Right cardiac atrium (tissue), 5 donors: ENCODE results near the gene TLE2. TPM values are rescaled to one million over a fixed set of nuclear protein-coding genes. Genes with fewer than 3 reads are reported as not detected.
A peak's percentile ranks its signal among the peaks of the same experiment; 100 is the strongest.
"Not testable (repeated sequence)": the region's sequence is repeated elsewhere in the genome, so short reads cannot be mapped to it uniquely, and the experiment has no call there.

ENCODE experiments used
- ATAC-seq, 2 donors: fragments of 200-7000 bp; cut with Tn5 transposase; one replicate each; pipeline versions ENCODE4 v1.8.0 to v1.9.1; 2020; ENCODE audit warnings: moderate library complexity in 2 of 2, mild to moderate bottlenecking in 1 of 2
- DNase-seq, 3 donors: peaks; one replicate each; pipeline ENCODE4 v3.0.0-alpha.2; 2020
- H3K27ac ChIP-seq: one replicate; pipeline ENCODE4 v1.5.1; 2013; ENCODE audit warnings: mild to moderate bottlenecking, low read length, control low read depth, moderate library complexity
- H3K27me3 ChIP-seq: one replicate; pipeline ENCODE4 v1.6.1; 2013; ENCODE audit not compliant: control insufficient read depth, insufficient read depth
- H3K4me1 ChIP-seq: one replicate; pipeline ENCODE4 v1.6.1; 2013; ENCODE audit warnings: low read length; ENCODE audit not compliant: control insufficient read depth, insufficient read depth
- H3K4me3 ChIP-seq: one replicate; pipeline ENCODE4 v1.5.1; 2013; ENCODE audit warnings: low read length, control low read depth
- H3K9me3 ChIP-seq: one replicate; pipeline ENCODE4 v1.6.1; 2013; ENCODE audit warnings: low read length; ENCODE audit not compliant: control insufficient read depth
- WGBS: extraction: QIAGEN DNeasy Blood & Tissue Kit; methylation state at CpG from one replicate; pipeline ENCODE4 v1.1.7; 2013; 5-methylcytosine and 5-hydroxymethylcytosine counted together
- intact Hi-C, 4 donors: fragments of 100-400 bp; cut with DNase I; formaldehyde crosslinking; loops; one replicate each; pipeline versions ENCODE4 v1.11.0 to v1.14.0; 2022 to 2023
- polyA plus RNA-seq: library from polyadenylated mRNA; stranded (reverse); fragments of 200-250 nt; gene quantifications from one replicate; pipeline ENCODE4 v1.2.3, GENCODE V29; 2013
- total RNA-seq, 4 donors: library from RNA; stranded (reverse); fragmentation: NEBNext Ultra II Directional; extraction: Animal tissue kit (Norgen Biotek cat#: 25700); gene quantifications; one replicate each; pipeline ENCODE4 v1.2.1, GENCODE V29; 2021
- donor health status: healthy with polysubstance abuse.
- donor health status: DM: no; HTN: yes; CAD: no.
- donor health status: DM: no; HTN: no; CAD: no.
- donor health status: DM: no; HTN: yes; CAD: no; lungs with severe emphysema.
- donor health status: DM: yes; HTN: yes; CAD: no.

The TLE2 gene
- total and polyA plus RNA-seq, 5 donors = 68.6 to 102 (median 85.9) TPM

DNA sequence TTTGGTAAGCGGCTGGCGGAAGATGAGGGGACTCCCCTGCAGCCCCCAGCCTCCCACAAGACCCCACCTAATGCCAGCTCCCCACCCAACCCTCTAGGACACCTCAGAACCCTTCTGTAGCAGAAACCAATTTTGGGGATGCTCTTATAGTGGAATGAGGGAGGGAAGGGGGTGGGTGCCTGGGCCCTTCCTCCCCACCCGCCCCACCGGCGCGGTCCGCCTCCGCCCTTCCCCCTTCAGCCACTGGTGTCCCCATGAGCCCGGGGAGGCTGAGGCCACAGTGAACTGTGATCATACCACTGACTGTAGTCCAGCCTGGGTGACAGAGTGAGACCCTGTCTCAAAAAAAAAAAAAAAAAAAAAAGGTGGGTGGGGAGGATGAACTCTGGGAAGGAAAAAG is 35.5 kb downstream of the TLE2 start:
- WGBS = 70% methylated on average over 9 of the region's 9 CpGs
- no peaks in the 10 kb centered on the region for H3K4me1 ChIP-seq
- H3K27me3 ChIP-seq = no peaks in the 10 kb centered on the region
- H3K27ac ChIP-seq = no peak overlapping the region
- no peaks in the 10 kb centered on the region for H3K9me3 ChIP-seq
- intact Hi-C loops = no loop called here
- H3K4me3 ChIP-seq = no peak overlapping the region
- ATAC-seq (no peak), DNase-seq (no peak)

DNA sequence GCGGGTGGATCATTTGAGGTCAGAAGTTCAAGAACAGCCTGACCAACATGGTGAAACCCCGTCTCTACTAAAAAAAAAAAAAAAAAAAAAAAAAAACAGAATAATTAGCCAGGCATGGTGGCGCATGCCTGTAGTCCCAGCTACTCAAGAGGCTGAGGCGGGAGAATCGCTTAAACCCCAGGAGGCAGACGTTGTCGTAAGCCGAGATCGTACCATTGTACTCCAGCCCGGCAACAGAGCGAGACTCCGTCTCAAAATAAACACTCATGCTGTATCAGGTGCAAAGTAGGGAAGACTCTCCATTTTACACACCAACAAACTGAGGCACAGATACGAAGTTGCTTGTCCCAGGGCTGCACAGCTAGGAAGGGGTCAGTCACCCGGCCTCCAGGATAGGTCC is 36.1 kb downstream of the TLE2 start:
- ATAC-seq = no peak
- no peak overlapping the region for H3K27ac ChIP-seq
- no peaks in the 10 kb centered on the region for H3K27me3 ChIP-seq
- DNase-seq = no peak
- no peaks in the 10 kb centered on the region for H3K4me1 ChIP-seq
- no peaks in the 10 kb centered on the region for H3K9me3 ChIP-seq
- H3K4me3 ChIP-seq = no peak overlapping the region
- intact Hi-C loops = no loop called here
- WGBS = 81% methylated on average over 14 of the region's 14 CpGs

GRCh38 chr19:2992333-2992732 is 36.7 kb downstream of the TLE2 start:
- H3K27ac ChIP-seq, H3K4me1 ChIP-seq, intact Hi-C loops, DNase-seq, H3K4me3 ChIP-seq, H3K9me3 ChIP-seq, H3K27me3 ChIP-seq, ATAC-seq: not testable (repeated sequence)
- 93% methylated on average over 11 of the region's 11 CpGs for WGBS

- no peak for DNase-seq
- ATAC-seq = no peak
- no peak overlapping the region for H3K4me3 ChIP-seq
- no peaks in the 10 kb centered on the region for H3K9me3 ChIP-seq
- H3K4me1 ChIP-seq = no peaks in the 10 kb centered on the region
- no peak overlapping the region for H3K27ac ChIP-seq
- intact Hi-C loops = loop anchor here in 2 of 4 donors (5.0 to 10.0 kb wide), 2 partner anchors 43 to 45 kb away; no protein-coding TSS in a partner anchor
- H3K27me3 ChIP-seq = no peaks in the 10 kb centered on the region
- 95% methylated on average over 15 of the region's 15 CpGs for WGBS
Measured at GRCh38 chr19:2989236-2989946, 39.7 kb downstream of the TLE2 start.

DNA sequence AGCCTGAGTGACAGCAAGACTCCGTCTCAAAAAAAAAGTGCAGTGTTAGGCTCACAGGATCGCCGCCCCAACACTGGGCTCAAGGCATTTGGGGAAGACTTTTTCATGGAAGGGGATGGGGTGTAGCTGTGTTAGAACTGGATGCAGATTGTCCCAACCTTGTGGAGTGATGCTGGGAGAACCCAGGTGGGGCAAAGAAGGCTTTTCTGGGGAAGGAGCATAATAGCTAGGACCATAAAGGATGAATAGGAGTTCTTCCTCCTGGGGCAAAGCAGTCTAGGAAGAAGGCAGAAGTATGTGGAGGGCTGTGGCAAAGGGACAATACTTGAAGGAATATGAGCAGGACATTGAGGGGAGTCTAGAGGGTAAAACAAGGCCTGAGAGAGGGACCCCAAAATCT is 40.5 kb downstream of the TLE2 start:
- intact Hi-C loops = loop anchor here in 2 of 4 donors (5.0 to 10.0 kb wide), 2 partner anchors 44 to 46 kb away; no protein-coding TSS in a partner anchor
- H3K27me3 ChIP-seq = no peaks in the 10 kb centered on the region
- no peaks in the 10 kb centered on the region for H3K9me3 ChIP-seq
- WGBS = 98% methylated on average over 3 of the region's 3 CpGs
- no peak overlapping the region for H3K4me3 ChIP-seq
- ATAC-seq (no peak), DNase-seq (no peak)
- H3K27ac ChIP-seq = no peak overlapping the region
- H3K4me1 ChIP-seq = peaks cover under 1% of the 10 kb centered on the region

DNA sequence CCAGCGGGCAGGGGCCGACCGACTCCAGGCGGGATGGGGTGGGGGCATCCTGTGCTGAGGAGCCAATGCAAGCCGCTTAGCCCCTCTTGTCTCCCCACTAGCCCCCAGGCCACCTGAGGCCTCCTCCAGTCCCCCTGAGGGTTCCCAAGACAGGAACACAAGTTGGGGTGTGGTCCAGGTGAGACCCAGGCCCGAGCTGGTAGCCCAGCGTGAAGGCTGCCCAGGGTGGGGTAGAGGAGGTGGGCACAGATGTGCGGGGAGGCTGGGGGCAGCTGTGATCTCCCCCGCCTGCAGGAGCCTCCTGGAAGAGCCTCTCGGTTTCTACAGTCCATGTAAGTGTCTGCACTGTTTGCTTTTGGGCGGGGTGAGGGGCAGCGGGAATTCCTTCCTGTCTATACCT is 41.3 kb downstream of the TLE2 start:
- H3K4me1 ChIP-seq = peaks cover 5% of the 10 kb centered on the region

DNA sequence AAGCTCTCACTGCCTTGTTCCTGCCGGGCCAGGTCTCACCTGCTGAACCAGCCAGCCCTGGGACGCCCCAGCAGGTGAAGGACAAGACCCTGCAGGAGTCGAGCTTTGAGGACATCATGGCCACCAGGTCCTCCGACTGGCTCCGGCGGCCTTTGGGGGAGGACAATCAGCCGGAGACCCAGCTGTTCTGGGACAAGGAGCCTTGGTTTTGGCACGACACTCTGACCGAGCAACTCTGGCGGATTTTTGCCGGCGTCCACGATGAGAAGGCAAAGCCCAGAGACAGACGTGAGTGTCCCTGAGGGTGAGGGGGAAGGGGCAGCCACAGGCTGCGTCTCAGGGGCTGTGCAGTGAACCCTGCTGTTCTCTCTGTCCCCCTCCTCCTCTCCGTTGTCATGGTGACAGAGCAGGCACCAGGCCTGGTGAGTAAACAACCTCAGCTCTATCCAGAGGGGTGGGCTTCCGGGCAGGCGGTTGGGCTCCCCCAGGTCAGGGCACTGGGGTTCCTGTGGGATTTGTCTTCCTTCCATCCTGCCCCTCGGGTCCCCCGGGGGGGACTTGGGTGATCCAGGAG is 42.0 kb downstream of the TLE2 start:
- DNase-seq (peak; percentile 32 to 79 (median 78)), ATAC-seq (no peak)
- Histone ChIP-seq H3K27ac (no peak overlapping the region), H3K9me3 (no peaks in the 10 kb centered on the region), H3K4me3 (no peak overlapping the region), H3K27me3 (no peaks in the 10 kb centered on the region), H3K4me1 (peaks cover 9% of the 10 kb centered on the region)
- 37% methylated on average over 20 of the region's 20 CpGs for WGBS
- intact Hi-C loops = loop anchor here in 2 of 4 donors (5.0 to 10.0 kb wide), 2 partner anchors 45 to 48 kb away; no protein-coding TSS in a partner anchor

More for the DNA sequence above, 41.3 kb downstream of the TLE2 start:
- no peak overlapping the region for H3K27ac ChIP-seq
- H3K27me3 ChIP-seq = no peaks in the 10 kb centered on the region
- ATAC-seq (no peak), DNase-seq (no peak)
- H3K9me3 ChIP-seq = no peaks in the 10 kb centered on the region
- 89% methylated on average over 12 of the region's 12 CpGs for WGBS
- H3K4me3 ChIP-seq = no peak overlapping the region
- intact Hi-C loops = loop anchor here in 2 of 4 donors (5.0 to 10.0 kb wide), 2 partner anchors 45 to 47 kb away; no protein-coding TSS in a partner anchor

DNA sequence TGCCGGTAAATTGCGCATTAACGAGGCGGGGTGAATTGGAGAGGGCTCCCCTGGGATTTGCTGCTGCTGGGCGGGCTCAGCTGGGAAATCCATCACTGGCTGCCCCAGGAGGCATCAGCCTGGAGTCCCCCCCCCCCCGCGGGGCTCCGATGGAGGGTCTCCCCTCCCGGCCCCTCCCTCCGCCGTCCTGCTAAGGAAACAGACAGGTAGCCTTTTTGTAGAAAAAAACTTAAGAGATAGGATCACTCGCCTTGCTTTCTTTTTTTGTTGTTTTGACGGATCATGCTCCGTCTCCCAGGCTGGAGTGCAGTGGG is 44.9 kb downstream of the TLE2 start:
- WGBS = 2% methylated on average over 14 of the region's 14 CpGs

DNA sequence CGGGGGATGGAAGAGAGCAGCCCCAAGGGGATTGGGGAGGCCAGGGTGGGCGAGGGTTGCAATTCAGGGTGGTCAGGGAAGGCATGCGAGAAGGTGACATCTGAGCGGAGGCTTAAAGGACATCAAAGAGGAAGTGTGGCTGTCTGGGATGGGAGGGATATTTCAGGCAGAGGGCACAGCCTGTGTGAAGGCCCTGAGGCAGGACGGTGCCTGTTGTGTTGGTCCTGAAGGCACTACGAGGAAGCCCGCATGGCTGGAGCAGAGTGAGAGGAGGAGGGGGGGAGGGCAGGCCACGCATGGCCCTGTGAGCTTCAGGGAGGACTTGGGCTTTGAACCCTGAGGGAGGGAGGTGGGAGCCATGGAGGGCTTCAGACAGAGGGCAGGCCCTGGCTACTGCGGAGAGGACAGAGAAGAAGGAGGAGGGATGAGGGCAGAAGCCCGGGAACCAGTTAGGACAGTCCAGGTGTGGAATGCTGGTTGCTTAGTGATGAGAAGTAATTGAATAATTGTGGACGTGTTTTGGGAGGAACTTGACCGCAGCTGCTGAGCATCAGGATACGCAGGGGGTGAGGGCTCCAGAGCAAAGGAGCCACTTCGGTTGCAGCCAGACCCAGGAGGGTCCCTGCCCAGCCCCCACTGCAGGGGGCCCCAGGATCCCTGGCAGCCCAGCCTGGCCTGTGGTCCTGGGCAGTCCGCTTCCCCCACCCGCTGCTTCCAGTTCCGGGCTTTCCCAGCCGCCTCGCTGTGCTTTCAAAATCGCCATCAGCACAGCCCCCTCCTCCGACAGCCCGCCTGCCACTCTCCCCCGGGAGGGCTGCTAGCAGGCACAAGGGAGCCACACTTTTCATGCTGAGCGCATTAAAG is 45.5 kb downstream of the TLE2 start:
- intact Hi-C loops = loop anchor here in 2 of 4 donors (5.0 to 10.0 kb wide), 2 partner anchors 44 to 51 kb away; partner anchors contain the start of gene TLE2 (in 1 of the 2)
- peak overlapping the region; percentile 8 for H3K4me3 ChIP-seq
- no peaks in the 10 kb centered on the region for H3K9me3 ChIP-seq
- peak overlapping the region; percentile 76 for H3K27ac ChIP-seq
- H3K4me1 ChIP-seq = peaks cover 9% of the 10 kb centered on the region
- peak; percentile 84 to 91 (median 90) for DNase-seq
- ATAC-seq = peak; percentile 67 to 74
- WGBS = 8% methylated on average over 24 of the region's 24 CpGs
- no peaks in the 10 kb centered on the region for H3K27me3 ChIP-seq

More for the DNA sequence above, 44.9 kb downstream of the TLE2 start:
- Histone ChIP-seq H3K4me1 (peaks cover 9% of the 10 kb centered on the region), H3K4me3 (peak overlapping the region; percentile 8), H3K9me3 (no peaks in the 10 kb centered on the region), H3K27ac (peak overlapping the region; percentile 76), H3K27me3 (no peaks in the 10 kb centered on the region)
- no peak for DNase-seq
- no peak for ATAC-seq
- intact Hi-C loops = loop anchor here in 2 of 4 donors (5.0 to 10.0 kb wide), 2 partner anchors 43 to 51 kb away; partner anchors contain the start of gene TLE2 (in 1 of the 2)

GRCh38 chr19:2982983-2983350 is 46.1 kb downstream of the TLE2 start:
- intact Hi-C loops = loop anchor here in 2 of 4 donors (5.0 to 10.0 kb wide), 2 partner anchors 44 to 52 kb away; partner anchors contain the start of gene TLE2 (in 1 of the 2)
- DNase-seq = peak; percentile 93 to 98 (median 96)

More at GRCh38 chr19:2982983-2983350, 46.1 kb downstream of the TLE2 start:
- peak; percentile 82 to 89 for ATAC-seq
- no peaks in the 10 kb centered on the region for H3K27me3 ChIP-seq
- WGBS = 3% methylated on average over 10 of the region's 10 CpGs
- no peaks in the 10 kb centered on the region for H3K9me3 ChIP-seq
- H3K4me3 ChIP-seq = no peak overlapping the region
- H3K4me1 ChIP-seq = peaks cover 9% of the 10 kb centered on the region
- peak overlapping the region; percentile 76 for H3K27ac ChIP-seq
